DOHH2 (cell line): ENCODE data around the gene PCNX2.

ENCODE experiments used
- CTCF ChIP-seq: fragments of 200-600 bp; sonication (generic); IDR thresholded peaks from one replicate; pipeline ENCODE4 v1.5.1; 2014; ENCODE audit warnings: antibody characterized with exemption, mild to moderate bottlenecking, low read depth, low read length; ENCODE audit not compliant: poor library complexity, severe bottlenecking
- EZH2phosphoT487 ChIP-seq: fragments of 200-600 bp; sonication (generic); IDR thresholded peaks from 2 replicates; pipeline ENCODE4 v1.6.1; 2017; ENCODE audit warnings: borderline replicate concordance, mild to moderate bottlenecking, antibody characterized with exemption, low read length, moderate library complexity, mixed read lengths

- no peak for TF ChIP-seq EZH2phosphoT487
- TF ChIP-seq CTCF, result no peak
These were observed 20.9 kb upstream of the PCNX2 start for GRCh38 chr1:233316473-233316872.
